Measurements from ENCODE around the gene ERBB3. TPM values are rescaled to one million over a fixed set of nuclear protein-coding genes. Genes with fewer than 3 reads are reported as not detected.

The ERBB3 gene
- total RNA-seq, 4 donors from 2014 or later = 177 to 209 (median 202) TPM

GRCh38 chr12:56129206-56129941 is 49.4 kb downstream of the ERBB3 start:
- 2 to 3% methylated on average over 29 of the region's 29 CpGs for WGBS, 2 donors
- intact Hi-C loops (cut with DNase I; ENCODE audit: low total_unique reads) = loop anchor here (2.0 to 5.0 kb wide), 2 partner anchors 29 to 58 kb away; partner anchors contain the start of genes MYL6 and SMARCC2
- peak; percentile 67 to 95 for DNase-seq (ENCODE audit: low spot score in 2 of 2)
- TF ChIP-seq POLR2A (IDR thresholded peaks at IDR 0.05) (no peak), CTCF (IDR thresholded peaks at IDR 0.05) (no peak)
- peak overlapping the region; percentile 92 for H3K4me3 ChIP-seq (ENCODE audit: low read depth, poor library complexity, severe bottlenecking)

- TF ChIP-seq CTCF (IDR thresholded peaks at IDR 0.05) (no peak), POLR2A (IDR thresholded peaks at IDR 0.05) (no peak)
- no peak for DNase-seq (ENCODE audit: low spot score in 2 of 2)
- intact Hi-C loops (cut with DNase I; ENCODE audit: low total_unique reads) = loop anchor here (2.0 to 5.0 kb wide), 2 partner anchors 29 to 57 kb away; partner anchors contain the start of genes MYL6 and SMARCC2
- H3K4me3 ChIP-seq (ENCODE audit: low read depth, poor library complexity, severe bottlenecking) = no peak overlapping the region
- WGBS, 2 donors = 57 to 72% methylated on average over 22 of the region's 22 CpGs
Measured at GRCh38 chr12:56129942-56130495, 50.1 kb downstream of the ERBB3 start.

GRCh38 chr12:56130876-56131275 is 50.9 kb downstream of the ERBB3 start:
- WGBS, 2 donors = 87 to 88% methylated on average over 4 of the region's 4 CpGs
- DNase-seq (ENCODE audit: low spot score in 2 of 2) = no peak
- TF ChIP-seq CTCF (IDR thresholded peaks at IDR 0.05) (no peak), POLR2A (IDR thresholded peaks at IDR 0.05) (no peak)
- intact Hi-C loops (cut with DNase I; ENCODE audit: low total_unique reads) = no loop called here
- no peak overlapping the region for H3K4me3 ChIP-seq (ENCODE audit: low read depth, poor library complexity, severe bottlenecking)

- 96 to 97% methylated on average over 6 of the region's 6 CpGs for WGBS, 2 donors
- no peak for DNase-seq (ENCODE audit: low spot score in 2 of 2)
- intact Hi-C loops (cut with DNase I; ENCODE audit: low total_unique reads) = no loop called here
- no peak overlapping the region for H3K4me3 ChIP-seq (ENCODE audit: low read depth, poor library complexity, severe bottlenecking)
- TF ChIP-seq POLR2A (IDR thresholded peaks at IDR 0.05) = no peak
- TF ChIP-seq CTCF (IDR thresholded peaks at IDR 0.05) = no peak
Measured at GRCh38 chr12:56134897-56135296, 54.9 kb downstream of the ERBB3 start.

GRCh38 chr12:56137853-56138571 is 58.0 kb downstream of the ERBB3 start:
- DNase-seq (ENCODE audit: low spot score in 2 of 2) = no peak
- intact Hi-C loops (cut with DNase I; ENCODE audit: low total_unique reads) = no loop called here
- no peak for TF ChIP-seq POLR2A (IDR thresholded peaks at IDR 0.05)
- TF ChIP-seq CTCF (IDR thresholded peaks at IDR 0.05) = no peak
- H3K4me3 ChIP-seq (ENCODE audit: low read depth, poor library complexity, severe bottlenecking) = no peak overlapping the region
- WGBS, 2 donors = 95 to 96% methylated on average over 14 of the region's 14 CpGs
